T47D (cell line): ENCODE data around the gene HSPA1L.
A peak's percentile ranks its signal among the peaks of the same experiment; 100 is the strongest.

Source experiments
- DNase-seq, 2 experiments: peaks; one replicate each; pipeline versions ENCODE4 v3.0.0 to v3.0.0-alpha.2; 2011 to 2012; ENCODE audit warnings: low read depth in 1 of 2, low spot score in 1 of 2
- JUND ChIP-seq: IDR thresholded peaks from 2 replicates; pipeline ENCODE4 v1.6.1; 2012; ENCODE audit warnings: low read depth
- in situ Hi-C: cut with HindIII; loops from 2 replicates; pipeline ENCODE4 v1.10.0; 2016; ENCODE audit warnings: low sequenced_read_pairs, low pct_unique_long_range_greater_than_20kb

HSPA1L gene

GRCh38 chr6:31779908-31780307, 35.2 kb downstream of the HSPA1L start:
- DNase-seq: no peak
- in situ Hi-C loops: no loop called here
- TF ChIP-seq JUND: no peak

GRCh38 chr6:31778999-31779885, 35.8 kb downstream of the HSPA1L start:
- in situ Hi-C loops: no loop called here
- DNase-seq: no peak
- TF ChIP-seq JUND: no peak

DNA sequence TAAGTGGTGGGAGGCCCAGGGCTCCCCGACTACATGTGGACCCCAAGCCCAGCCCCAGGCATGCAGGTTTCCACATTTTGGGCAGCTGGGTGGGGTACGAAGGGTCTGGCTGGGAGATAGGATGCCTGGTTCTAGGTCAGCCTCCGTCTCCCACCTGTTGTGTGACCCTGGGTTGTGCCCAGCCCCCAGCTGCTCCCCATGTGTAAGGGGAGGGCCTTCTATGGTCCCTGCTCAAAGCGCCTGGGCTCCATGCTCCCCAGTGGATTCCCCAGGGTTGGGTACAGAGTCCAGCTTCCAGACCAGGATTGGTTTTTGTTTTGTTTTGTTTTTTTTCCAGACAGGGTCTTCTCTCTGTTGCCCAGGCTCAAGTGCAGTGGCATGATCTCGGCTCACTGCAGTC, 36.9 kb downstream of the HSPA1L start:
- DNase-seq: no peak
- in situ Hi-C loops: no loop called here
- TF ChIP-seq JUND: no peak

DNA sequence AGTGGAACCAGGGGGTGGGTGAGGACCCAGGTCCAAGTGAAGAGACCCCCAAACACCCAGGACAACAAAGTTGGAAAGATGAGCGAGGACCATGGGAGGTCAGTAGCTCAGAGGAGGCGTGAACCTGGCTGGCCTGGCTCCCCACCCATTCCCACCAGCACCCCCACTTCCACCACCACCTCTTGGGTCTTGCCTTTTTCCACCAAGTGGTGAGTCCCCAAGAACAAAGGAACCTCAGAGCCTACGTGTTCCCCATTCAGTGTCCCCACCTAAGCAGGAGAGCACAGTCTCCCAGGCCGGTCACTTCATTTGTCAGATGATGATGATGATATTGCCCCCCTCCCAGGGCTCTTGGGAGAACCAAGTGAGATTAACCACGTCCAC, 37.4 kb downstream of the HSPA1L start:
- DNase-seq: no peak
- in situ Hi-C loops: no loop called here
- no peak for TF ChIP-seq JUND

- DNase-seq: peak in 1 of 2 experiments; percentile 44
- TF ChIP-seq JUND: no peak
Observed at GRCh38 chr6:31776989-31777666, 38.0 kb downstream of the HSPA1L start, which contains the start of gene VWA7. Gene VWA7 (minus strand): TSS chr6:31777328. CDS start chr6:31776779, 549 bp downstream.

DNA sequence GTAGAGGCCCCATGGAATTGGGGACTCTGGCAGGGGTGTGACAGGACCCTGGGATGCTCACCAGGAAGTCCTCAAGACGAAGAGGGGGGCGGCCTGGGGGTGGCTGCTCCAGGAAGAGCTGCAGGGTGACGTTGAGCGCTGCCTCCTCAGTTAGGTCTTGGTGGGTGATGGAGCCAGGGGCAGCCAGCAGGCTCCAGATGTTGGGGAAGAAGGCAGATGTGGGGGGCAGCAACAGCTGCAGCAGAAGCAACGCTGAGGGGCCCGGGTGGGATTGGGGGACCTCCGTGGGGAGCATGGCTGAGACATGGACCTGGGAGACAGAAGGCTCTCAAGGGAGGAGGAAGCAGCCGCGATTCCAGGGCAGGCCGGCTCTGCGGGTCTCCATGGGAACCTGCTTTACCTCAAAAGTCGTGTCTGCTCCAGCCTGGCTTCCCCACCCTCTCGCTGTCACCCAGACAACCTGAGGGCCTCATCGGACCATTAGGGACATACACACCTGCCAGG, 38.5 kb downstream of the HSPA1L start:
- in situ Hi-C loops: no loop called here
- no peak for TF ChIP-seq JUND
- no peak for DNase-seq

More at GRCh38 chr6:31776989-31777666, 38.0 kb downstream of the HSPA1L start, which contains the start of gene VWA7:
- in situ Hi-C loops: no loop called here

GRCh38 chr6:31775633-31776484, 39.2 kb downstream of the HSPA1L start:
- no peak for TF ChIP-seq JUND
- in situ Hi-C loops: no loop called here
- no peak for DNase-seq

GRCh38 chr6:31775184-31775583, 39.9 kb downstream of the HSPA1L start:
- in situ Hi-C loops: no loop called here
- TF ChIP-seq JUND: no peak
- peak; percentile 42 to 72 for DNase-seq

DNA sequence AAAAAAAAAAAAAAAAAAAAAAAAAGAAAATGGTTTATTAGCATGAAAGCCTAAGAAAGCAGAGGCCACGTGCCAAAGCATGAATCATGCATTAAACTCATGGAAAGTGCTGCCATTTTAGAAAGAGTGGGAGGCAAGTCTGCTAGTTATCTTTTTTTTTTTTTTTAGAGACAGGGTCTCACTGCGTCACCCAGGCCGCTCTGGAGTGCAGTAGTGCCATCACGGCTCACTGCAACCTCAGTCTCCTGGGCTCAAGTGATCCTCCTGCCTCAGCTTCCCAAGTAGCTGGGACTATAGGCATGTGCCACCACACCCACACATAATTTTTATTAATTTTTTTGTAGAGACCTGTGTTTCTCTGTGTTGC, 43.1 kb downstream of the HSPA1L start:
- in situ Hi-C loops: no loop called here
- no peak for DNase-seq
- TF ChIP-seq JUND: no peak

DNA sequence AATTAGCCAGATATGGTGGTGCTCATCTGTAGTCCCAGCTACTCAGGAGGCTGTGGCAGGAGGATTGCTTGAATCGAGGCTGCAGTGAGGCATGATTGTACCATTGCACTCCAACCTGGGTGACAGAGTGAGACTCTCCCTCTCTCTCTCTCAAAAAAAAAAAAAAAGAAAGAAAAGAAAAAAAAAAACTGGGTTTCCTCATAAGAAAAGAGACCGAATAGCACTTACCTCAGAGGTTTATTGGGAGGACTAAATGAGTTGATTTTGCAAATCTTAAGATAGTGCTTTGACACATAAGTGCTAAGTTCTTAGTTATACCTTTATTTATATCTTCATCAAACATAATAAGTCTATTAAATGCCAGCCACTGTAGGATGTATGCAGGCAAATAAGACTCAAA, 44.2 kb downstream of the HSPA1L start:
- no peak for DNase-seq
- no peak for TF ChIP-seq JUND
- in situ Hi-C loops: no loop called here

DNA sequence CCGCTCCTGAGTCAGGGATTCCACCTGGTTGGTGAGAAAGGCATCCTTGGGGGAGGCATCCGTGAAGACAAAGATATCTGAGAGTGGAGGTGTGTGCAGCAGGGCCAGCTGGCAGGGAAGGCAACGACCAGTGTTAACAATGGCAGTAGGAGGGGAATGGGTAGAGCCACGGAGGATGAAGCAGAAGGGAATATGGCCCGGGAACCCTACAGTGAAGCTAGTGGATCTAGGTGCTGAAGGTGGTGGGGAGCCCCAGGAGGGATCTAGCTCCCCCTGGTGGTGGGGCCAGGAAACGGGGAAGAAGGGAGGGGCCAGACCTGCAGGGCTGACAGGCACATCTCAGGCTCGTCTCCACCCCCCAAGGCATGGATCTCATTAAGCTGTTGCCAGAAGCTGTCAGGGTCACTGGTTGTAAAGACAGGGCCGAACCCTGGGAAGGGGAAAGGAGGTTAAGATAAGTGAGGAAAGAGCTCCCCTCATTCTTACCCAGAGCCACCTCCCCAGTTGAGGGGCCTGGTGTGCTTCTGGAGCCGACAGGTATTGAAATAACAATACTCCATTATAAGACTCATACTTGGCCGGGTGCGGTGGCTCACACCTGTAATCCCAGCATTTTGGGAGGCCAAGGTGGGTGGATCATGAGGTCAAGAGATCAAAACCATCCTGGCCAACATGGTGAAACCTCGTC, 45.3 kb downstream of the HSPA1L start:
- DNase-seq: peak; percentile 85 to 89
- in situ Hi-C loops: no loop called here
- no peak for TF ChIP-seq JUND
